Right kidney (tissue), 1 donor: ENCODE data around the gene KRT33B.

ENCODE experiments used
- DNase-seq: peaks from one replicate; pipeline ENCODE4 v3.0.0-alpha.2; 2016

KRT33B gene

GRCh38 chr17:41345992-41346391 lies 23.6 kb downstream of the KRT33B start:
- DNase-seq: no peak

DNA sequence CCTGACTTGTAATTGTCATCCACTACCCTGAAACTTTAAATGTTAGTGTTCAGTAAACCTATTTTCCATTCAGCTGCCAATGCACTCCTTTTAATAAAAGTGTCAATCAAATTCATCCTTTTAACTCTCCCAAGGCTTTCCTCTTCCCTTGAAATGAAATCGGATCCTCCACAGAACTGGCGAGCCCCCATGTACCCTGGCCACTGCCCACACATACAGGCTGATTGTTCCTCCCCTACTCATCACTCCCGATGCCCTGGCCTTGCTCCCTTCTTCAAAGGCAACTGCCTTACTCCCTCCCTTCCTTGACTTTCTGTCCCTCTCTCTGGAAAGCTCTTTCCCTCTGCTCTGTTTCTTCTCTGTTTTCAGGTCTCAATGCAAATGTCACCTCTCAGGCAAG lies 26.6 kb downstream of the KRT33B start:
- peak; percentile 26 for DNase-seq

- no peak for DNase-seq
Measured at GRCh38 chr17:41340934-41341861, 28.4 kb downstream of the KRT33B start.

DNA sequence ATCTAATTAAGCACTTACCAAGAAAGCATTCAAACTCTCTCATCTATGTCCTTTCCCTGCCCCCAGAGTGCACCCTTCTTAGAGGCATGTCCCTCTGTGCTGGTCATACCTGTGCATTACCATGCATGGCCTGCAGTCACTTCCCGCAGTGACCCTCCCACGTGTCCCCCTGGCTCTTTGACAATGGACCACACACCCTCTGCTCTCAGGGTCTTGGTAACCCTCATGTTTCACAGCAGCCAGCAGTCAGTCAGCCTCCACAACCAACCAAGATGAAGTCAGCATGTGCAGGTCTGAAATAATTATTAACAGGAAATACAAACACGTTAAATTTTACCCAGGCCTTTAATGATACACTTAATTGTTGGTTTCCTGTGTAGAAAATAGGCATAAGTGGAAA lies 29.1 kb downstream of the KRT33B start:
- DNase-seq: peak; percentile 47

DNA sequence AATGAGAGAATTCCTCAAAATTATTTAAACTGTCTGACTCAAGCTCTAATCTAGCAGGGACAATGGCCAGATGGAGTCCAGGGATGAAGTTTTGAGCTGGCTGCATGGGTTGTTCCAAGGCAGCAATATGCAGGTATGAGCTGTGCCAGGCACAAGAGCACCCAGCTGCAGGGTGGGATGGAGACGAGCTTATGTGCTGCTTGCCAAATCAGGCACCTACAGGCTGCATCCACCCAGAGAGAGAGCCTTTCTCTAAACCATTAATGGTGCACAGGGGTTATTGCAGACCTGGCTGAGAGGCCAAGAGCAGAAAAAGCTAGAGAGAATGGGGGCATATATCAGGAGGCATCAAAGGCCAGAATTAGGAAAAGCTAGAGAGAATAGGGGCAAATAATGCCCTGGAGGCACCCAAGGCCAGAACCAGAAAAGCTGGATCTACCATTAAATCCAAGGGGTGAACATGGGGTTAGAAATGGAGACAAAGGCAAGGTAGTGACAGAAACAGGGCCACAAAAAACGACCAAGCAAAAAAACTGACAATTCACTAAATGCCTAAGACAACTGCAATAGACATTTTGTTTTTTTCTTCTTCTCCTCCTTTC lies 29.9 kb downstream of the KRT33B start:
- no peak for DNase-seq

- peak; percentile 6 for DNase-seq
Measured at GRCh38 chr17:41338961-41339485, 30.6 kb downstream of the KRT33B start.

DNA sequence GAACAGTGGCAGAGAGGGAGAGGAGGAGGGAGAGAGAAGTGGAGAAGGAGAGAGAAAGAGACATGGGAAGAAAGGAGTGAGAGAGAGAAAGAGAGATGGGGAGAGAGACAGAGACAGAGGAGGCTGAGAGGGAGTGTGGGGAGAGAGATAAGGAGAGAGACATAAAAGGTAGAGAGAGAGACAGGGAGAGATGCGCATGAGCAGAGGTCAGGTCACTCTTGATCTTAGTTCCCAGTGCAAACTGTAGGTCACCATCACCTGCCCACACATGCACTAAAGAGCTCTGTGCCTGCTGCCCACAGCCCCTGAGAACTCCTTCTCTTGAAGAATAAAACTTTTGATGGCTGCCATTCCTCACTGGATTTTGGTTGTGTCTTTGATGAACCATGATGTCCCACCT lies 33.9 kb downstream of the KRT33B start:
- DNase-seq: no peak

GRCh38 chr17:41334385-41335305 lies 35.0 kb downstream of the KRT33B start:
- no peak for DNase-seq

DNA sequence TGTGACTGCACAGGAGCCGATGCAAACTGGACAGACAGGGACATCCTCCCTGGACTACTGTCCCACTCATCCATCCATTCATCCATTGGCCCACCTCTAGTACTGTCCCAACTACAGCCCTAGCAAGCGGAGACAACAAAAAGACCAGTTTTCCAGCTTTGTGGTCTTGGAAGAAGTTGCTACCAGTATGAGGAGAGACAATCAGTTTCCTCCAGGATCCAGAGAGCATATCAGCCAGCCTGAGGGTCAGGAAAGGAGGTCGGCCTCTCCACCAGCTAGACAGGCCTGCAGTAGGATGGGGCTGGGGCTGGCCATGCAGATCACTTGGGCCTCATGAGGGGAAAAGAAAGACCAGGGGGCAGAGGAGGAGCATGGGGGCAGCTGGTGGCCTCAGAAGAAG lies 35.8 kb downstream of the KRT33B start:
- no peak for DNase-seq

GRCh38 chr17:41333098-41333497 lies 36.5 kb downstream of the KRT33B start:
- no peak for DNase-seq

DNA sequence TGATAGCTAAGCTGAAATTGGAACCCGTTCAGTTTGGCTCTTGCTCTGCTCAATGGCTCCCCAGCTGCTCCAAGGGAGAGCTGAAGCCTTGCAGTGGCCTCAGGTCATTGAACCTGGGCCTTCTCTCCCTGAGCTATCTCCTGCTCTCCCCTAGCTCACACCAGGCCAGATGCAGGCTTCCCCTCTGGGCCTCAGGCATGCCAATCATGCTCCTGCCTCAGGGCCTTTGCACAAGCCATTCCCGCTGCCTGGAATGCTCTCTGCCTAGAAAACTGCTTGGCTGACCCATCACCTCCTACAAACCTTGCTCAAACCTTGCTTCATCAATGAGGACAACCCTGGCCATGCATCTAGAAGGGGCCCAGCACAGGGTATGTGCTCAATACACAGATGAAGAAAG lies 37.4 kb downstream of the KRT33B start:
- DNase-seq: no peak

GRCh38 chr17:41331606-41332005 lies 38.0 kb downstream of the KRT33B start:
- no peak for DNase-seq

GRCh38 chr17:41329279-41329948 lies 40.2 kb downstream of the KRT33B start:
- DNase-seq: peak; percentile 18

DNA sequence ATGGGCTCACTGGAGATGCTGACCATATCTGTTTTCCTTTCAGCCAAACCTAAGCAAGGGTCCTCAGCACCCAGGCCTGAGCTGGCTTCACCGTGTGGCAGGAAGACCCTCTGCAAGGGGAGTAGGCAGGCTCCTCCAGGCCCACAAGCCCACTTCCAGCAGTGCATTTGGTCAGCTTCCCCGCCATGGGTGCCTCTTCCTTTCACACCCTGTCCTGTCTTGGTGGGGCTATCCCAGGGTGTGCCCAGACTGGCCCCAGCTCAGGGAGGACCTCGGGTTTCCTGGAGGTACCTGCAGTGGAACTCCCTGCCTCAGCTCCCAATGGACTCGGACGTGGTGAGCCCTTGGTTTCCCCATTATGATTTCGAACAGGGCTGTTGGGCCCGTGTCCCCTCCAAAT lies 41.4 kb downstream of the KRT33B start:
- DNase-seq: no peak

DNA sequence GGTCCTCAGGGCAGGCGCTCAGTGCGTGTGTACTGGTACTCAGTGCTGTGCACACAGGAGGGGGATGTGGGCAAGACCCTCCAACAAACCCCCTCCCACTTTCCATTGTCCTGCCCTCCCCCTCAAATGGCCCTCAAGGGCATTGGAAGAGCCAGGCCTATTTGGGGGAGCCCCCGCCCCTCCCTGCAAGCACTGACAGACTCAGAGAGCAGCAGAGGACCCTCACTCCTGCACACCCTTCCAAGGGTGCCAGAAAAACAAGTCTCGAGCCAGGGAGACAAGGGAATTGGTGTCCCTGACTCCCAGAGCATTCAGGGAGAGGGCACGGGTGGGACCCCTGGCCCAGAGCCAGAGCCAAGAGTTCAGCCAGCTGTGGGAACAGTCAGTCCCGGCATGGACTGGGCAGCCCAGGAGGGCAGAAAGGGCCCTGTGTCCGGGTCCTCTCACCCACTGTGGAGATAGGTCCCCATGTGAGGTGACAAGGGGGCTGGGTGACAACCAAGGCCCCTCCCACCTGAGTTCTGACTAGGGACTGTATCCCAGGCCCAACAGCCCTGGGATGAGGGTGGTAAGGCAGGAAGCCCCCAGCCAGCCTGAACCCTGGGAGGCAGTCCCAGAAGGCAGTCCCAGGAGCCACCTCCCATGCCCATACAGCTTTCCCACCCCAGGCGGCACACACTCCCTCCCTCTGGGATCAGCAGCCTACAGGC lies 42.0 kb downstream of the KRT33B start:
- DNase-seq: no peak

GRCh38 chr17:41326173-41327145 lies 43.2 kb downstream of the KRT33B start:
- DNase-seq: no peak

DNA sequence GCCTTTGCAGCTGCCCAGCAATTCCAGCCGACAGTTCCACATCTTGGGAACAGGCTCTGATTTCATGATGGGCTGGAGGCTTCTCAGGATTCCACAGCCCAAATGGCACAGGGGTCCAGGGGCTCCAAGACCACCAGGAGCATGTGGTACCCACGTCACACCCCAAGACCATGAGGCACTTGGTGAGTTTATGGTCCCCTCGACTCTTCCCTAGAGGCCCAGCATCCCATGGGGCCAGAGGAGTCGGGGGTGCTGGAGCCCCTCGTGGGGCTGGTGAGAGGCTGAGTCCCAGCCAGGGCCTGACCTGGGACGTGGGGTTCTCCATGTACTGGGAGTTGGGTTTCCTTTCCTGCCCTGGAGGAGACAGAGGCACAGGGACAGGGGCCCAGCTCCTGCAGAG lies 44.0 kb downstream of the KRT33B start:
- DNase-seq: no peak

- no peak for DNase-seq
Measured at GRCh38 chr17:41325126-41325525, 44.5 kb downstream of the KRT33B start.

DNA sequence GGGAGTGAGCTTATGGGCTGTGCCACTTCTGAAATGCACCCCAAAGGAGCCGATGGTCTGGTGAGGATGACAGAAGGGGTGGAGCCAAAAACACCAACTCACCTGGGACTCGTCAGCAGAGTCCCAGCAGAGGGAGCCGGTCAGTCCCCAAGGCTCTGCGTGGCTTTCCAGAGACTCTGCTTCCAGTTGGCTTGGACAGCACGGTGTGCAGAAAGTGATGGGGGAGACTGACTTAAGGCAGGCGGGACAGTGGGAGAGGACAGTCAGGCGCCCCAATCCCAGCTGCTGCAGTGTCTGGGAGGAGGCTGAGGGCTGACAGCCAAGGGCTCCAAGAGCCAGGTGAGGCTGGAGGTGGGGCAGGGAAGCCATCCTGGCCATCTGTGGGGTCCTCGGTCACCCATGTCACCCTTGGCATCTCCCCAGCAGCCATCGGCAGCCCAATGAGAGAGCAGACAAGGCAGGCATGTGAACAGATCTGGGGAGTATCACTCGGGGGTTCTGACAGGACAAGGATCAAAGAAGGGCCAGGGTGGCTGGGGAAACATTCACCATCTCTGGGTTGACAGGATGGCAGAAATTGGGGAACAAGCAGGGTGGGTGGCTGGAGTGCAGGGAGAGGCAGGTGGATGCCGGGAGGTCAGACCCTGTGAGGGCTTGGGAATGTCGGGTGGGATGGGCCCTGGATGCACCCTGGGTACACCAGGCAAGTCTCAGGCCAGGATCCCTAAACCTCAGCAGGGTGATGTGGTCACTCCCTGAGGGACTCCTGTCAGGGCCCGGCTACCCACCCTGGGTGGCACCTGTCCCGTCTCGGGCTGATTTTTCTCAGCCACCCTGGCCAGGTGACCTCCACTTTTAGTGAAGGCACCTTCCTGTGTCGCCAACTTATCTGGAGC lies 45.2 kb downstream of the KRT33B start:
- peak; percentile 33 for DNase-seq
